Activated CD8-positive, alpha-beta memory T cell treated with anti-CD3 and anti-CD28 coated beads for 4 hours (primary cell): ENCODE results near the gene DOCK2.

Source experiments
- DNase-seq, 2 donors: peaks; one replicate each; pipeline ENCODE4 v3.0.0-alpha.2; 2020; ENCODE audit warnings: low read depth in 2 of 2

Gene DOCK2

GRCh38 chr5:170121321-170121720 is 484.2 kb downstream of the DOCK2 start:
- DNase-seq: no peak

DNA sequence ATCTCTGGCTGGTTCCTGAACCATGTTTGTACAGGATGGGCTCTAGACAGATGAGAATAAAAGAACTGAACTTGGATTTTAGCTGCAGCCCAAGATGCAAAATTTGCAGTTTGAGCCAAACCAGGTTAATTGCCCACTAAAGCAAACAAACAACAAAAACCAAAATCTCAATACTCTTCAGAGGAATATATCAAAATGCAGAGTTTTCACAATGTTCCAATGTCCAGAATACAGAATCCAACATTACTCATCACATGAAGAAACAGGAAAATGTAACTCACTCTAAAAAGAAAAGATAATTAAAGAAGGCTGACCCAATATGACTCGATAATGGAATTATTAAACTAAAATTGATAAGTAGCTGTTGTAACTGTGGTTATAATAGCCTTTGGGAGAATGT is 489.0 kb downstream of the DOCK2 start:
- DNase-seq: no peak

- no peak for DNase-seq
Measured at GRCh38 chr5:170126626-170127025, 489.6 kb downstream of the DOCK2 start.

- no peak for DNase-seq
Measured at GRCh38 chr5:170131235-170131634, 494.2 kb downstream of the DOCK2 start.

- no peak for DNase-seq
Measured at GRCh38 chr5:170132269-170132975, 495.3 kb downstream of the DOCK2 start.
